HL-60/S4 treated with retinoic acid at 250 ng/mL for 4 days and 3 days (cell line): ENCODE measurements around the gene CCDC150.
"Not testable (repeated sequence)": the region's sequence is repeated elsewhere in the genome, so short reads cannot be mapped to it uniquely, and the experiment has no call there.

ENCODE experiments used
- in situ Hi-C: fragments of 300-500 bp; cut with MboI; formaldehyde crosslinking; loops from 2 replicates; pipeline ENCODE4 v1.7.0; 2022; ENCODE audit warnings: low sequenced_read_pairs

CCDC150 gene

DNA sequence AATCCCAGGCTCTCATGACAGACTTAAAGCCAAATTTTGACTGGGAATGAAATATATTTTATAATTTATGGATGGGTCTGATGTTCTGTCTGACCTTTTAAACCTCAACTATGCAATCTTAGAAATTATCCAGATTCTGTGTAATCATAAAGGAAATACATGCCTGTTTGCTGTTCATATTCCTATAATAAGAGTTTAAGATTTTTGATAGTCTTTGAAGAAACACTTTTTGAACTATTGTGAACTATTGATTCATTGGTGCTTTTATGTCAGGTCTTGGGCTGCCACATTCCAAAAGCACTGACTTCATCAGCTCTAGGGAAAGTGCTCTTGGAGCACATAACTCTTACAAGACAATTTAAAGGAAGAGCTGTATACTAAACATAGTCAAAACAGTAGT, 64.2 kb downstream of the CCDC150 start:
- in situ Hi-C loops: no loop called here

DNA sequence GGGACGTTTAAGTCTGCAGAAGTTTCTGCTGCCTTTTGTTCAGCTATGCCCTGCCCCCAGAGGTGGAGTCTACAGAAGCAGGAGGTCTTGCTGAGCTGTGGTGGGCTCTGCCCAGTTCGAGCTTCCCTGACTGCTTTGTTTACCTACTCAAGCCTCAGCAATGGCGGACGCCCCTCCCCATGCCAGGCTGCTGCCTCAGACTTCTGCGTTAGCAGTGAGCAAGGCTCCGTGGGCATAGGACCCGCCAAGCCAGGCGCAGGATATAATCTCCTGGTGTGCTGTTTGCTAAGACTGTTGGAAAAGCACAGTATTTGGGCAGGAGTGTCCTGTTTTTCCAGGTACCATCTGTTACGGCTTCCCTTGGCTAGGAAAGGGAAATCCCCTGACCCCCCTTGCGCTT, 70.5 kb downstream of the CCDC150 start:
- in situ Hi-C loops: not testable (repeated sequence)

DNA sequence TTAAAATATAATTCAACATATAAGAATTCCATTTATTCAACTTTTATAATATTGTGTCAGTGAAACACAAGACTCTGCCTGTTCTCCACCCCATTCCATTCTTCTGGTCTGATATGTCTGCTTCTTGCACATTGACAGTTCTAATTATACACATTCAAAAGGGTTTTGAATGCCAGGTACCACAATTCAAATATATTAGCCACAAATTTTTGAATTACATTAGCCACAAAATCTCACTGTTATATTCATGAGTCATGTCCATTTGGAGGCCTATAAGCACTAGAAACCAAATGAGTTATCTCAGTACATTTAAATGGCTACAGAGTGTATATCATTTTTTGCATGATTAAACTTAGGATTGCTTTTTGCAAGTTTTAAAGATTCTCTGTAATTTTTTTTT, 72.1 kb downstream of the CCDC150 start:
- in situ Hi-C loops: no loop called here

DNA sequence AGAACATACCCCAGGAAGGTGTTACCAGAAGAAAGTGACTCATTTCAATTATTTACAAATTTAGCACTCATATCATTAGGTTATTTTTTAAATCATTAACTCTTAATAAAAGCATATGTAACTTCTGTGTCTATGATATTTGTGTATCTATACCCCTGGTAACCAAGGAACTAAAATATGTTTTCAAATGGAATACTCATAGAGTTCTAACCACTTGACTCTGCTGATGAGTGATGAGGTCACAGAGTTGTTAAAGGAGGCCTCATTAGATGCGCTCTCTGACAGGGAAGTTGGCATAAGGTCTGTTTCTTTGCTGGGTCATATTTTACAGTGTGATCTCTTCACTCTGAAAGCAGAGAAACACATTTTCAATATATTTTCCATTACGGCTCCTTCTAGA, 73.4 kb downstream of the CCDC150 start:
- in situ Hi-C loops: no loop called here

DNA sequence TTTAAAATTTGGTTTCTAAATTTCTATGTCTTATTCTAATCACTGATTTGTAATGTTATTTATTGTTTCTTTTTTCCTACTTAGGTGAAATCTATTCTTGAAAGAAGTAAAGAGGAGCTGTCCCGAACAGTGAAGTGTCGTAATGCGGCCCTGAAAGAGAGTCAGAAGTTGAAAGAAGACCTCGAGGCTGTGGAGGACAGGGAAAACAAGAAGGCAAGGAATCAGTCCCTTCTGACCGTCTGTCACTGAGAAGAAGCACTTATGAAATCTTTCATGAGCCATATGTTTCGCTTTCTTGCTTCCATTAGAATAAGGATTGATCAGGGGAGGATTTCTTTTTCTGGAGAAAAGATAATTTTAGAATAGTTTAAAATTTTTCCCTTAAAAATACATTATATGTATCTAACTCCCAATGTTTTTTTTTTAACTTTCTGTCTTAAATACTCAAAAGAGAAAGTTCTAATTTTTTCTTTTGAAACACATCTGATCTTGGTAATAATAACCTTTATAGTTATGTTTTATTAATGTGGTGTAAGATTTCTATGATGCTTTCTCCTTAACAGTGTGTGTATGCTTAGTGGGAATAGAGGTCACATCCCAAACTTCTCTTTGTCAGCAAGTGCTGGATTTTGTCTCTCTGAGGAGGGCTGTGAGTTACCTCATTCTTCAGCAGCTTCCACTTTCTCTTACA, 79.0 kb downstream of the CCDC150 start:
- in situ Hi-C loops: no loop called here

DNA sequence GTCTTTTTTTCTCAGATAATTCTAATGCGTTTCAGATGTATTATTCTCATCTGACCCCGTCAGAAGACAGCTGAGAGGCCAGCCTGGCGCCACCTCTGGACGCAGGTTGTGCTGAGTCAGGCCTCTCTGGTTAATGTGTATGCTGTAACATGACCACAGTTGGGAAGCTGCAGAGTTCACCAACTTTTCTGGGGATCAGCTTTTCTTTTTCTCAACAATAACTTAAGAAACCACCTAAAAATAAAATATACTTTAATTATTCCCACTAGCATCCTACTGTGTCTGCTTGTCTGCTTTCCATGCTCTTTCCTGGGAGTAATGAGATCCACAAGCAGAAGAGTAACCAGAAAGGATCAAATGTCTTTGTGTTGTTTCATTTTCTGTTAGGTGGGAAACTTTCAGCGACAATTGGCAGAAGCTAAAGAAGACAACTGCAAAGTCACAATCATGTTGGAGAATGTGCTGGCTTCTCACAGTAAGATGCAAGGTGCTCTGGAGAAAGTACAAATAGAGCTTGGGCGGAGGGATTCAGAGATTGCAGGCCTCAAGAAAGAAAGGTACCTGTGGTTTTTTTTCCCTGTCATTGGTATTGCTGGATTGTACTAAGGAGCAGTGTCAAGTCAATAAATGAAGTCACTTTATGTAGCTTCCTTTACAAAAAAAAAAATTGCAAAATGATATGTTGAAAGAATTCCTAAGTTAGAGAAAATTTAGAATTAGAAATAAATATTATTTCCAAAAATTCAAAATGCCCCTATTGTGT, 79.8 kb downstream of the CCDC150 start:
- in situ Hi-C loops: no loop called here

DNA sequence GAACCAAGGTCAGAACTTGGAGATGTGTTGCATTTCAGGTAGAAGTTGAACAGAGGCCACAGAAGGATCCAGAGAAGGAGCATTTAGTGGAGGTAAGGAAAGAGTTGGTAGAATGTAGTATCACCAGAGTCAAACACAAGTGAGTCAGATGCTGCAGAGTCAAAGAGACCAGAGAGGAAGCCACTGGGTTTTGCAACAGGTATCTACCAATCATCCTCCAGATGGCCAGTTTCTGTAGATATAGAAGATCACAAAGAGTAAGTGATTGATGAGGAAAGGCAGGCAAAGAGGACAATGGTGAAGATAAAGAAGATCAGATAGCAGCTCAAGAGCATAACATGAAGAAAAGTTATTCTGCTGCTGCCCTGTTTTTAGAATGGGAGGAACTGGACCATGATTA, 84.1 kb downstream of the CCDC150 start:
- in situ Hi-C loops: no loop called here

DNA sequence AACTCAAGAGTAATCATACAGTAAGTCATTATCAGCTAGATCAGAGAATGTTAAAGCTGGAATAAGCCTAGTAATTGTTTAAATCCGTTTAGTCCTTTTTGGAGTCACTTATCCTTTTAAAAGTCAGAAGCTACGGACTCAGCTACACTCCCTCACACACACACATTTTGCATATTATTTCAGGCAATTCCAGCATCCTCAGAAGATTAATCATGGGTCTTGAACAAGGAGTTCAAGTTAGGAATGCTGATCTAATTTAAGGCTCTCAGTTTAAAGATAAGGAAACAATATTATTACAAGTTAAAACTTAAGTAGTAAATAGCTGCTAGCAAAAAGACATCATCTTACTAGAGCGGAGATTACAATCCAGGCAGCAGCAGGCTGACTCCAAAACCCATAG, 85.7 kb downstream of the CCDC150 start:
- in situ Hi-C loops: no loop called here

DNA sequence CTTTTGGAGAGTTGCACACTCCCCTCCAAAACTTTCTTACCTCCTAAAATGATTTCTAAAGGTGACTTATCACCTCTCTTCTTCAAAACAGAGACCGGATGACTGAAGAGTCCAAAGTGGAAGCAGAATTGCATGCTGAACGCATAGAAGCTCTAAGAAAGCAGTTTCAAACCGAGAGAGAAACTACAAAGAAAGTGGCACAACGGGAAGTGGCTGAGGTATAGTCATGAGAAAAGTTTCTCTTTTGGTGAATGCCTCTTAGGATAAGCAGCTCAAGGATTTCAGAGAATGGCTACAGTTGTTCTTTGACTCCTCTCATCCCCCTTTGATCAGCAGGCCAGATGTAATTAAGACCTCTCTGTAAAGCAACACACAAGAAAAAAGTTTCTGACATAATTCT, 86.4 kb downstream of the CCDC150 start:
- in situ Hi-C loops: no loop called here

DNA sequence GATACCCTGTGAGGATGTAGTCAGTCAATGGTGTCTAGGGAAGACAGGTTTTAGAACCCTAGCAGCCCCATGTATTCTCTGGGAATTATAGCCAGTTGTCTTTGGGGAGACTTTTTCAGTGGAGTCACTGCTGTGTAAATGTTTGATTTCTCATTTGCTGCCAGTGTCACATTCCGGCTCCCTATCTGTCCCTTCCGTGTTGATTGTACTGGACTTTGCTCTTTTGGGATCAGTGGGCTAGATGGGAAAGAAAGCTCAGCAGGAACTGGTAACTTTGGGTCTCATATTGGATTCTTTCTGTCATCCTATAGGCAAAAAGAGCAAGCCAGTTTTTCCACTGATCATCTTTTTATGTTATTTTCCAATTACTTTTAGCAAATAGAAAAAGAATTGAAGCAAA, 89.9 kb downstream of the CCDC150 start:
- in situ Hi-C loops: no loop called here

DNA sequence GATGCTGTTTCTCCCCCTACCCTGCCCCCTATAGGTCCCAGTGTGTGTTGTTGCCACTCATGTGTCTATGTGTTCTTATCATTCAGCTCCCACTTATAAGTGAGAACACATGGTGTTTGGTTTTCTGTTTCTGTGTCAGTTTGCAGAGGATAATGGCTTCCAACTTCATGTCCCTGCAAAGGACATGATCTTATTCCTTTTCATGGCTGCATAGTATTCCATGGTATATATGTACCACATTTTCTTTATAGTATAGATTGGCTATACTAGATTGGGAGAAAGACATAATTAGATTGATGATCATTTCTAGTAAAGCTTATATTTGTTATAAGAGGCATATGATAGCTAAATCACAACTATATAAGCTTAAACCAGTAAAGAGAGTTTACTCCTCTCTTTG, 97.1 kb downstream of the CCDC150 start:
- in situ Hi-C loops: not testable (repeated sequence)

DNA sequence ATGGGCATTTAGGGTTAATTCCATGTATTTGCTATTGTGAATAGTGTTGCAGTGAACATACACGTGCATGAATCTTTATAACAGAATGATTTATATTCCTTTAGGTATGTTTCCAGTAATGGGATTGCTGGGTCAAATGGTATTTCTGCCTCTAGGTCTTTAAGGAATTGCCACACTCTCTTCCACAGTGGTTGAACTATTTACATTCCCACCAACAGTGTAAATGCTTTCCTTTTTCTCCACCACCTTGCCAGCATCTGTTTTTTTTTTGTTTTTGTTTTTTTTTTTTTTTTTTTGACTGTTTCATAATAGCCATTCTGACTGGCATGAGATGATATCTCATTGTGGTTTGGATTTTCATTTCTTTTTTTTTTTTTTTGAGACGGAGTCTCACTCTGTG, 97.5 kb downstream of the CCDC150 start:
- in situ Hi-C loops: no loop called here

DNA sequence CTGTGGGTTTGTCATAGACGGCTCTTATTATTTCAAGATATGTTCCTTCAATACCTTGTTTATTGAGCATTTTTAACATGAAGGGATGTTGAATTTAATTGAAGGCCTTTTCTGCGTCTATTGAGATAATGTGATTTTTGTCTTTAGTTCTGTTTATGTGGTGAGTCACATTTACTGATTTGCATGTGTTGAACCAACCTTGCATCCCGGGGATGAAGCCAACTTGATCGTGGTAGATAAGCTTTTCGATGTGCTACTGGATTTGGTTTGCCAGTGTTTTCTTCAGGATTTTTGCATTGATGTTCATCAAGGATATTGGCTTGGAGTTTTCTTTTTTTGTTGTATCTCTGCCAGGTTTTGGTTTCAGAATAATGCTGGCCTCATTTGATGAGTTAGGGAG, 99.5 kb downstream of the CCDC150 start:
- in situ Hi-C loops: no loop called here

DNA sequence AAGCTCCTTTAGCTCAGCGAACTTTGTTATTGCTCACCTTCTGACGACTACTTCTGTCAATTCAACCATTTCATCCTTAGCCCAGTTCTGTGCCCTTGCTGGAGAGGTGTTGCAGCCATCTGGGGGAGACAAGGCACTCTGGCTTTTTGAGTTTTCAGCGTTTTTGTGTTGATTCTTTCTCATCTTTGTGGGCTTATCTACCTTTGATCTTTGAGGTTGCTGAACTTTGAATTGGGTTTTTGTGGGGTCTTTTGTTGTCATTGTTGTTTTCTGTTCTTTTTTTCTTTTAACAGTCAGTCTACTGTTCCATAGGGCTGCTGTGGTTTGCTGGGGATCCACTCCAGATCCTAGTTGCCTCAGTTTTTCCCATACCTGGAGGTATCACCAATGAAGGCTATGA, 102.7 kb downstream of the CCDC150 start:
- in situ Hi-C loops: no loop called here

DNA sequence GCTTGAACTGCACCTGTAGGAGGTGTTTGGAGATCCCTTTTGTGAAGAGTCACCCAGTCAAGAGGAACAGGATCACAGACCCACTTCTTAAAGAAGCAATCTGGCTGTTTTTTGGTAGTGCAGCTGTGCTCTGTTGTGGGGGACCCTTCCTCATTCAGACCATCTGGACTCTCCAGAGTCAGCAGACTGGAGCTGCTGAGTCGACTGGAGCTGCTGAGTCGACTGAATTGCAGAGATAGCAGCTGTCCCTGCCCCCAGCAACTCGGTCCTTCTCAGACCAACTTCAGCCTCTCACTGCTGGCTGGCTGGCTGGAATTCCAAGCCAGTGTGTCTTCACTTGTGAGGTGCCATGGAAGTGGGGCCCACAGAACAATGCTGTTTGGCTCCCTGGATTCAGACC, 103.2 kb downstream of the CCDC150 start:
- in situ Hi-C loops: no loop called here

DNA sequence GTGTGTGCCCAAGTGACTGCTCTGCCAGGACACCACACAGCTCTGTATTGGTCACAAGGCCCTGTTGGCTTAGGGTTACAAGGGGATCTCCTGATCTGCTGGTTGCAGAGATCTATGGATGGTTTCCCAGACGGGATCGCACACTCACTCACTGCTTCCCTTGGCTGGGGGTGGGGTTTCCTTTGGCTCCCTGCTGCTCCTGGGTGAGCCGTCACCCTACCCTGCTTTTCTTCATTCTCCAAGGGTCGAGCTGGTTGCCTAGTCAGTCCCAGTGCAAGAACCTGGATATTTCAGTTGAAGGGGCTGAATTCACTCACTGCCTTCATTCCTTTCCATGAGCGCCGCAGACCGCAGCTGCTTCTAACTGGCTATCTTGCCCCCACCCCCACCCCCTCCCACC, 103.7 kb downstream of the CCDC150 start:
- in situ Hi-C loops: no loop called here

DNA sequence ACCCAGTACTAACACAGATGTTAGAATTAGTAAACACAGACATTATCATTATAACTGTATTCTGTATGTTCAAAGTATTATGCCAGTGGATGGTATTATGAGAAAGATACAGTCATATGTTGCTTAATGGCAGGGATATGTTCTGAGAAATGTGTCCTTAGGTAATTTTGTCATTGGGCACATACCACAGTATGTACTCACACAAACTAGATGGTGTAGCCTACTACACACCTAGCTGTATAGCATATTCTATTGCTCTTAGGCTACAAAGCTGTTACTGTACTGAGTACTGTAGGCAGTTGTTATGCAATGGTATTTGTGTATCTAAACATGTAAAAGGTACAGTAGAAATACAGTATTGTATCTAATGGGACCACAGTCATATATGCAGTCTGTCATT, 106.2 kb downstream of the CCDC150 start:
- in situ Hi-C loops: no loop called here

DNA sequence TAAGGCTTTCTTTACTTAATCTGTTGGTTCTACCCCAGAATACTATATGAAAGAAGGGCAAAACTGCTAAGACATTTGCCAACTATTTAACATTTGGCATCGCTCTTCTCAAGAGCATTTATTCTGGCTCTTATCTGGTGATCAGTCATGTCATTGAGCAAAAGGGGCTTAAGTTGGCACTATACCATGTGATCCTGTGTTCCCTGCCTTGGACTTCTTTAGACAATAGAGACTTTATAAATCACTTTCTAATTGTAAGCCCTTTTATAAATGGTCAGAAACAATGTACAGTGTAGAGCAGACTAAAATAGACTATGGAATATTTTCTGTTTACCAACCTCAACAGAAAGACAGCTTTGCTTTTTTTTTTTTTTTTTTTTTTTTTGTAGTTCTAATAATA, 107.9 kb downstream of the CCDC150 start:
- in situ Hi-C loops: no loop called here

DNA sequence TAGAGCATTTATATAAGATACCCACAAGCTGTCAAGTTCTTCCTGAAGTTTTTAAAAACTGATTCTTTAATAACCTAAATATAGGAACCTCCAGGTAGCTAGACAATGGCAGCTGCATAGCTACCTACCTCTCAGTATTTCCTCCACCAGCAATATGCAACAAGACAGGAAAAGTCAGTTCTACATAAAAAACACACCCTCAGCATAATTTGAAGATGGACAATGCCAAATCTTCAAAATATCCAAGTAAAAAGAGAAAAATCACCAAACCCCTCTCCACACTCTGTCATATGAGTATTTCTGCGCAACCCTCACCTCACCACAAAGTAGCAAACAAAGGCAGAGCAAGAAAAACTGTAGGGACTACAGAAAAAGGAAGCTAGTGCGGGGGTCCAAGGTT, 108.6 kb downstream of the CCDC150 start:
- in situ Hi-C loops: no loop called here

DNA sequence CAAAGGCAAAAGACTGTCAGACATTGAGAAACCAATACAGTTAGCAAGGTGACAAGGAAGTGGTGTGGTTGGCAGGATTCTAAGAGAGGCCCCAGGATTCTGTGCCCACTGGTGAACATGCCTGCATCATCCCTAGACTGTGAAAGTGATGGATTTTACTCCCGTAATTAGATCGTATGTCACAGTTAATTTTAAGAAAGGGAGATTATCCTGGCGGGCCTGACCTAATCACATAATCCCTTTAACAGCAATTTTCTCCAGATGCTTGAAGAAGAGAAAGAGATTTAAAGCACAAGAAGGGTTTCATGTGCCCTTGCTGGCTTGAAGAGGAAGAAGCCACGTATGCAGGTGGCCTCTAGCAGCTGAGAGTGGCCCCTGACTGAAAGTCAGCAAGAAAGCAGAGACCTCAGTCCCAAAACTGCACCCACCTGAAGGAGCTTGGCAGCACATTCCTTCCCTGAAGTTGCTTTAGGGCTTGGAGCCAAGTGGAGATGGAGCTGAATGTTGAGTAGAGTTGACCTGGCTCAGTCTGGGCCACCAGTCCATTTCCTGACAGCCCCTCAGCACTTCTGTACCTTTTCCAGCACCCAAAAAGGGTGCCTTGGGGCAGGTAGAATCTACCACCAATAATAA, 110.9 kb downstream of the CCDC150 start:
- in situ Hi-C loops: no loop called here

DNA sequence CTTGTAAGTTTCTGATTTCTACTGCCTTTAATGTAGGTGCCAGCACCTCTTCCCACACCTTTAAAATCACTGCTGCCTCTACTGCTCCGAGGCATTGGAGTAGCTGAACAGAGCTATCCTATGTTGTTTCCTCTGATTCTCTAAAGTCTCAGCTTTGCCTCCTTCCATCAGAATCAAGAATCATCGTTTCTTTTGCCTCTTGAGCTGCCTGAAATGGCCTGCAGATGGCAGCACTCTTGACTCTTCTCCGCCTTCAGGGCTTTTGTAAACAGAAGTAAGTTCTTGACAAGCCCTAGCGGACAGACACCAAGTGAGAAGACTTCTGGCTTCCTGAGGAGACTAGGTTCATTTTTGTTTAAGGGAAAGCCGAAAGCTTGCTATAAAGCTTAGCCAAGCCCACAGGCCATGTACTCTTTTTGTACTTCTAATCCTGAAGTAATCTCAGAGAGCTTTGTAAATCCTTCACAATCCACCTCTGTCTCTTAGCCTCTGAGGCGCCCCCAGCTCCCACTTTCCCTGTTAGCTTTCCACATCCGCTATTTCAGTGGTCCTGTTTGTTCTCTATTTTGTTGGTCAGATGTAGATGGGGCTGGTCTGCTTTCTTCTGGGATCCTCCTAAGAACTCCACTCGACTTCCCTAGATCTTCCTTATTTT, 111.6 kb downstream of the CCDC150 start:
- in situ Hi-C loops: no loop called here
